ENCODE results near the gene MYO19. TPM values are rescaled to one million over a fixed set of nuclear protein-coding genes. Genes with fewer than 3 reads are reported as not detected.

MYO19 gene
- total RNA-seq, 1 experiment from 2014 or later: 167 TPM

- no peak overlapping the region for H2AFZ ChIP-seq (ENCODE audit: low read depth, low read length, poor library complexity, severe bottlenecking)
- H3K4me1 ChIP-seq (ENCODE audit: control insufficient read depth in 1 of 2, insufficient read depth in 2 of 2, low read length in 2 of 2): peaks cover 8 to 31% of the 10 kb centered on the region in 2 experiments
- intact Hi-C loops (cut with micrococcal nuclease): no loop called here
- H3K27ac ChIP-seq (ENCODE audit: low read depth, low read length): no peak overlapping the region
- CTCF ChIA-PET: no interaction called here
- H3K9me3 ChIP-seq (ENCODE audit: control insufficient read depth in 1 of 2, insufficient read depth in 1 of 2, low read depth in 1 of 2, low read length in 2 of 2): no peaks in the 10 kb centered on the region
- peaks cover 28 to 54% of the 10 kb centered on the region in 2 experiments for H3K36me3 ChIP-seq (ENCODE audit: control insufficient read depth in 1 of 2, insufficient read depth in 2 of 2, low read length in 2 of 2)
- POLR2A ChIA-PET: no interaction called here
- RAD21 ChIA-PET (ENCODE audit: low non-redundant PET in 1 of 2, low total read pairs in 2 of 2, uncharacterized antibody in 2 of 2, unreplicated experiment in 2 of 2): no interaction called here
- H4K20me1 ChIP-seq (ENCODE audit: insufficient read depth): no peaks in the 10 kb centered on the region
- ATAC-seq (no peak), DNase-seq (ENCODE audit: low read depth, low spot score) (no peak)
- no peak overlapping the region for H3K4me3 ChIP-seq (replicated peaks in 1 of 2; ENCODE audit: low read depth in 1 of 2, low read length in 2 of 2)
- H3K9ac ChIP-seq (ENCODE audit: low read length): no peak overlapping the region; the same call in 1 of the 2 replicates
- H3K4me2 ChIP-seq (ENCODE audit: low read length): no peak overlapping the region
- TF ChIP-seq POLR2AphosphoS5 (IDR thresholded peaks at IDR 0.05; ENCODE audit: low read depth, low read length): no peak
- no peak for TF ChIP-seq REST (IDR thresholded peaks at IDR 0.05; ENCODE audit: low read depth)
- no peak for TF ChIP-seq ELF1 (IDR thresholded peaks at IDR 0.05; ENCODE audit: borderline replicate concordance, low read depth)
- no peak for TF ChIP-seq ZNF274 (IDR thresholded peaks at IDR 0.05; ENCODE audit: low read depth, low read length)
- no peak for TF ChIP-seq JUND (IDR thresholded peaks at IDR 0.05)
- TF ChIP-seq MAX (IDR thresholded peaks at IDR 0.05): no peak
- TF ChIP-seq FOSL1 (IDR thresholded peaks at IDR 0.05; ENCODE audit: low read depth): no peak
- no peak for TF ChIP-seq EZH2 (IDR thresholded peaks at IDR 0.05)
- no peak for TF ChIP-seq YY1 (IDR thresholded peaks at IDR 0.05; ENCODE audit: extremely low read depth, insufficient replicate concordance, low read depth, low read length)
- TF ChIP-seq EGR1 (IDR thresholded peaks at IDR 0.05; ENCODE audit: low read depth): no peak
- TF ChIP-seq RAD21 (IDR thresholded peaks at IDR 0.05; ENCODE audit: low read depth): no peak
- TF ChIP-seq CBX3 (IDR thresholded peaks at IDR 0.05; ENCODE audit: low read depth): no peak
- TF ChIP-seq EZH2phosphoT487 (IDR thresholded peaks at IDR 0.05; ENCODE audit: borderline replicate concordance): no peak
- no peak for TF ChIP-seq SIN3A (IDR thresholded peaks at IDR 0.05; ENCODE audit: low read depth)
- TF ChIP-seq ZBTB33 (IDR thresholded peaks at IDR 0.05; ENCODE audit: extremely low read depth, insufficient replicate concordance, low read length): no peak
- H3K9me2 ChIP-seq (ENCODE audit: insufficient read depth): no peaks in the 10 kb centered on the region
- no peaks in the 10 kb centered on the region for H3K27me3 ChIP-seq (ENCODE audit: insufficient read depth, low read length)
- H3K79me2 ChIP-seq (ENCODE audit: insufficient read depth, low read length): peaks cover 72% of the 10 kb centered on the region
- BruUV-seq (replicated peaks): no TSS peak
Measured at GRCh38 chr17:36532435-36532975, 2.2 kb downstream of the MYO19 start.

All from HCT116 (cell line).